IMR-90 (cell line): ENCODE data around the gene REV3L.

Experiments
- BHLHE40 ChIP-seq: fragments of 150-350 bp; IDR thresholded peaks from 2 replicates; pipeline ENCODE4 v1.6.1; 2016; ENCODE audit warnings: mild to moderate bottlenecking, low read depth, low read length
- CTCF ChIP-seq: conservative IDR thresholded peaks from 2 replicates; pipeline ENCODE4 v1.5.1; 2012; ENCODE audit warnings: mild to moderate bottlenecking, low read depth, low read length, improper control_type of control experiment
- ELK1 ChIP-seq: fragments of 150-350 bp; IDR thresholded peaks from 2 replicates; pipeline ENCODE4 v1.6.1; 2016; ENCODE audit warnings: low read depth, mild to moderate bottlenecking, low read length, moderate library complexity, borderline replicate concordance
- FOS ChIP-seq: fragments of 150-350 bp; IDR thresholded peaks from 2 replicates; pipeline ENCODE4 v1.6.1; 2016; ENCODE audit warnings: low read depth, low read length
- MXI1 ChIP-seq: IDR thresholded peaks from 2 replicates; pipeline ENCODE4 v1.6.1; 2012; ENCODE audit warnings: low read depth, mild to moderate bottlenecking, low read length, moderate library complexity, borderline replicate concordance
- POLR2A ChIP-seq: IDR thresholded peaks from 2 replicates; pipeline ENCODE4 v1.6.1; 2012; ENCODE audit warnings: mild to moderate bottlenecking, low read depth, low read length
- RCOR1 ChIP-seq: IDR thresholded peaks from 2 replicates; pipeline ENCODE4 v1.6.1; 2012; ENCODE audit warnings: mild to moderate bottlenecking, low read length, improper control_type of control experiment; ENCODE audit not compliant: insufficient replicate concordance
- RFX5 ChIP-seq: IDR thresholded peaks from 2 replicates; pipeline ENCODE4 v1.8.0; 2012; ENCODE audit warnings: low read depth, mild to moderate bottlenecking, low read length, moderate library complexity
- SMC3 ChIP-seq: fragments of 150-350 bp; IDR thresholded peaks from 2 replicates; pipeline ENCODE4 v1.6.1; 2016; ENCODE audit warnings: low read depth, mild to moderate bottlenecking, antibody characterized with exemption, low read length, moderate library complexity
- USF2 ChIP-seq: fragments of 150-350 bp; IDR thresholded peaks from 2 replicates; pipeline ENCODE4 v1.6.1; 2017; ENCODE audit warnings: mild to moderate bottlenecking, antibody characterized with exemption, low read length, low read depth

GRCh38 chr6:111403388-111403787 lies 79.6 kb downstream of the REV3L start:
- TF ChIP-seq CTCF = no peak
- TF ChIP-seq RFX5 = no peak
- TF ChIP-seq POLR2A = no peak
- TF ChIP-seq MXI1 = no peak
- no peak for TF ChIP-seq ELK1
- no peak for TF ChIP-seq RCOR1
- TF ChIP-seq FOS = no peak
- TF ChIP-seq USF2 = no peak
- TF ChIP-seq BHLHE40 = no peak
- no peak for TF ChIP-seq SMC3
